NCI-H128 (cell line): ENCODE results near the gene NUCB1.
A peak's percentile ranks its signal among the peaks of the same experiment; 100 is the strongest.
"Not testable (repeated sequence)": the region's sequence is repeated elsewhere in the genome, so short reads cannot be mapped to it uniquely, and the experiment has no call there.

Experiments
- DNase-seq: peaks from one replicate; lab custom pipeline; 2025; ENCODE audit not compliant: unreplicated experiment; lab: John Stamatoyannopoulos, UW

Gene NUCB1

GRCh38 chr19:48905664-48906063 is 5.6 kb downstream of the NUCB1 start:
- no peak for DNase-seq

GRCh38 chr19:48906324-48906723 is 6.2 kb downstream of the NUCB1 start:
- DNase-seq = no peak

GRCh38 chr19:48907671-48908070 is 7.6 kb downstream of the NUCB1 start:
- DNase-seq = no peak

- DNase-seq = not testable (repeated sequence)
These were observed 9.4 kb downstream of the NUCB1 start for GRCh38 chr19:48909424-48910077.

- no peak for DNase-seq
These were observed 10.7 kb downstream of the NUCB1 start for GRCh38 chr19:48910803-48911202.

GRCh38 chr19:48913114-48913889 is 13.2 kb downstream of the NUCB1 start:
- no peak for DNase-seq

GRCh38 chr19:48914181-48914580 is 14.1 kb downstream of the NUCB1 start:
- DNase-seq = no peak

- peak; percentile 54 for DNase-seq
These were observed 15.6 kb downstream of the NUCB1 start for GRCh38 chr19:48915757-48916156.

GRCh38 chr19:48918071-48918470 is 18.0 kb downstream of the NUCB1 start:
- no peak for DNase-seq

- no peak for DNase-seq
These were observed 18.7 kb downstream of the NUCB1 start for GRCh38 chr19:48918801-48919247.

GRCh38 chr19:48919271-48919670 is 19.2 kb downstream of the NUCB1 start:
- DNase-seq = not testable (repeated sequence)

- no peak for DNase-seq
These were observed 20.8 kb downstream of the NUCB1 start for GRCh38 chr19:48920949-48921348.

- DNase-seq = no peak
These were observed 21.8 kb downstream of the NUCB1 start for GRCh38 chr19:48921721-48922500.

- no peak for DNase-seq
These were observed 22.7 kb downstream of the NUCB1 start for GRCh38 chr19:48922548-48923490.

- DNase-seq = no peak
These were observed 25.2 kb downstream of the NUCB1 start for GRCh38 chr19:48925240-48925843.

GRCh38 chr19:48925890-48926289 is 25.8 kb downstream of the NUCB1 start:
- DNase-seq = not testable (repeated sequence)

- DNase-seq = no peak
These were observed 26.8 kb downstream of the NUCB1 start for GRCh38 chr19:48926909-48927308.

- DNase-seq = not testable (repeated sequence)
These were observed 27.6 kb downstream of the NUCB1 start for GRCh38 chr19:48927692-48928091.

- DNase-seq = no peak
These were observed 28.3 kb downstream of the NUCB1 start for GRCh38 chr19:48928164-48929025.
